ENCODE data around the gene PLCB2.

PLCB2 gene

DNA sequence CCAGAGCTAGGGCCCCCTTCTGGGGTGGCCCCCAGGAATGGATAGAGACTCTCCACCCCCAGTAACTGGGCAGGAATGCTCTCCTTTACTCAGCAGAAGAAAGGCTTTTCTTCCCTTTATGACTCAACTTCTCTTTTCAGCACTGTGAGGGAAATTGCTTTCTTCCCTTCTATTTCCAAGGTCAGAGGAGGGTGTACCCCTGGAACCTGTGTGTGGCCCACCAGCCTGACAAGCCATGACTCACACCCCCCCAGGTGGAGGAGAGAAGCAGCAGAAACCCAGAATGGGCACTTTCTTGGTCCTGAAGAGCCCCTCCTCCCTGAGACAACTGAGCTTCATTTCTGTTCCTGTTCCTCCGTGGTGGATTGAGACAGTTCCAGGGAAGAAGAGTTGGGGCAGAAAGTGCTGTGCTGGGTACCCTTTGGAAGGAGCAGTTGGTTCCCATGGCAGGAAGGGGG is 22.2 kb downstream of the PLCB2 start:
- TF ChIP-seq TCF7L2 (IDR thresholded peaks at IDR 0.05; ENCODE audit: borderline replicate concordance, low read depth, low read length) (no peak), ZNF48 (tag by site-specific recombination; IDR thresholded peaks at IDR 0.05) (no peak), ZSCAN16 (tag by site-specific recombination; IDR thresholded peaks at IDR 0.05) (no peak), PRDM1 (tag by site-specific recombination; IDR thresholded peaks at IDR 0.05) (peak; percentile 74; the same call in 1 of the 2 replicates), SETDB1 (IDR thresholded peaks at IDR 0.05; ENCODE audit: insufficient read length, low read length) (no peak), ZNF302 (tag by site-specific recombination; IDR thresholded peaks at IDR 0.05; ENCODE audit: low read depth) (no peak), ZNF843 (tag by site-specific recombination; IDR thresholded peaks at IDR 0.05) (no peak), KLF1 (tag by site-specific recombination; IDR thresholded peaks at IDR 0.05) (no peak), GLIS2 (tag by site-specific recombination; IDR thresholded peaks at IDR 0.05) (peak; percentile 46; the same call in 1 of the 2 replicates), ZBTB20 (tag by site-specific recombination; IDR thresholded peaks at IDR 0.05) (0 out of 2 replicates have a peak, but pooled peaks have one; percentile 9)
- TF ChIP-seq, protein P1, sequence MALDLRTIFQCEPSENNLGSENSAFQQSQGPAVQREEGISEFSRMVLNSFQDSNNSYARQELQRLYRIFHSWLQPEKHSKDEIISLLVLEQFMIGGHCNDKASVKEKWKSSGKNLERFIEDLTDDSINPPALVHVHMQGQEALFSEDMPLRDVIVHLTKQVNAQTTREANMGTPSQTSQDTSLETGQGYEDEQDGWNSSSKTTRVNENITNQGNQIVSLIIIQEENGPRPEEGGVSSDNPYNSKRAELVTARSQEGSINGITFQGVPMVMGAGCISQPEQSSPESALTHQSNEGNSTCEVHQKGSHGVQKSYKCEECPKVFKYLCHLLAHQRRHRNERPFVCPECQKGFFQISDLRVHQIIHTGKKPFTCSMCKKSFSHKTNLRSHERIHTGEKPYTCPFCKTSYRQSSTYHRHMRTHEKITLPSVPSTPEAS (tag by site-specific recombination; IDR thresholded peaks at IDR 0.05) = no peak
- TF ChIP-seq, protein P2, sequence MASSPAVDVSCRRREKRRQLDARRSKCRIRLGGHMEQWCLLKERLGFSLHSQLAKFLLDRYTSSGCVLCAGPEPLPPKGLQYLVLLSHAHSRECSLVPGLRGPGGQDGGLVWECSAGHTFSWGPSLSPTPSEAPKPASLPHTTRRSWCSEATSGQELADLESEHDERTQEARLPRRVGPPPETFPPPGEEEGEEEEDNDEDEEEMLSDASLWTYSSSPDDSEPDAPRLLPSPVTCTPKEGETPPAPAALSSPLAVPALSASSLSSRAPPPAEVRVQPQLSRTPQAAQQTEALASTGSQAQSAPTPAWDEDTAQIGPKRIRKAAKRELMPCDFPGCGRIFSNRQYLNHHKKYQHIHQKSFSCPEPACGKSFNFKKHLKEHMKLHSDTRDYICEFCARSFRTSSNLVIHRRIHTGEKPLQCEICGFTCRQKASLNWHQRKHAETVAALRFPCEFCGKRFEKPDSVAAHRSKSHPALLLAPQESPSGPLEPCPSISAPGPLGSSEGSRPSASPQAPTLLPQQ (tag by site-specific recombination; IDR thresholded peaks at IDR 0.05) = no peak
- peaks cover 6% of the 10 kb centered on the region for H3K4me1 ChIP-seq (ENCODE audit: control insufficient read depth, insufficient read depth, low read length)
- CTCF ChIA-PET = interaction anchor here (0.6 to 3.2 kb wide), 7 partner anchors 11 to 239 kb away, joined by 3 to 22 read pairs (median 4); no protein-coding TSS in a partner anchor

DNA sequence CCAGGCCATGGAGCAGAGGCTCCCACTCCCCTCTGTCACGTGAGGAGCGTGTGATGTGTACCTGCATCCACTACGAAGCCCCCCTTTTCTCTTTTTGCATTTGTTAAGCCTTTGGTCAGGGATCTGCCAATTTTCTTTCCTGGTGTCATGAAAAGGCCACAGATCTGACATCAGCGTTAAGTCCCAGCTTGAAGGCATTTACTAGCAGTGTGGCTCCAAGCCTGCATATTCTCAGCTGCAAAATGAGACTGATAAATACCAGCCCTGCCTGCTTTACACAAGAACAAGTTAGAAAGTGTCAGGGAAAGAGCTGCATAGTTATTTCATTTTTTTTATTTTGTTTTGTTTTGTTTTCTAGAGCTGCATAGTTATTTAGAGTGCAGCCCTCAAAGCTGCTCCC is 22.6 kb downstream of the PLCB2 start:
- ChIA-PET POLR2A (no interaction called here), CTCF (interaction anchor here (0.6 to 3.2 kb wide), 7 partner anchors 11 to 239 kb away, joined by 3 to 22 read pairs (median 4); no protein-coding TSS in a partner anchor)
- Histone ChIP-seq H3K4me1 (ENCODE audit: control insufficient read depth, insufficient read depth, low read length) (peaks cover 6% of the 10 kb centered on the region), H3K4me3 (ENCODE audit: low read depth, low read length) (no peak overlapping the region), H3K9me3 (ENCODE audit: control insufficient read depth, insufficient read depth, low read depth, low read length) (no peaks in the 10 kb centered on the region), H3K27ac (ENCODE audit: extremely low read depth, low read depth, low read length) (no peak overlapping the region), H3K36me3 (ENCODE audit: control insufficient read depth in 2 of 2, insufficient read depth in 1 of 2, low read length in 2 of 2) (no peaks in the 10 kb centered on the region)
- TF ChIP-seq ZBTB20 (tag by site-specific recombination; IDR thresholded peaks at IDR 0.05) (0 out of 2 replicates have a peak, but pooled peaks have one; percentile 18), ZNF600 (tag by site-specific recombination; IDR thresholded peaks at IDR 0.05) (peak; percentile 23; the same call in 1 of the 2 replicates), ZNF157 (tag by site-specific recombination; IDR thresholded peaks at IDR 0.05) (no peak)

More for the DNA sequence above, 22.2 kb downstream of the PLCB2 start:
- Histone ChIP-seq H3K27ac (ENCODE audit: extremely low read depth, low read depth, low read length) (no peak overlapping the region), H3K9me3 (ENCODE audit: control insufficient read depth, insufficient read depth, low read depth, low read length) (no peaks in the 10 kb centered on the region), H3K4me3 (ENCODE audit: low read depth, low read length) (no peak overlapping the region), H3K36me3 (ENCODE audit: control insufficient read depth in 2 of 2, insufficient read depth in 1 of 2, low read length in 2 of 2) (no peaks in the 10 kb centered on the region)
- POLR2A ChIA-PET = no interaction called here

GRCh38 chr15:40283615-40284300 is 24.0 kb downstream of the PLCB2 start:
- peaks cover 6% of the 10 kb centered on the region for H3K4me1 ChIP-seq (ENCODE audit: control insufficient read depth, insufficient read depth, low read length)
- TF ChIP-seq ZNF404 (tag by site-specific recombination; IDR thresholded peaks at IDR 0.05) = no peak
- peak; percentile 34; the same call in 1 of the 2 replicates for TF ChIP-seq KLF1 (tag by site-specific recombination; IDR thresholded peaks at IDR 0.05)
- ChIA-PET POLR2A (no interaction called here), CTCF (interaction anchor here (0.6 to 1.0 kb wide), 3 partner anchors 7 to 26 kb away, joined by 3 to 4 read pairs (median 4); no protein-coding TSS in a partner anchor)
- H3K27ac ChIP-seq (ENCODE audit: extremely low read depth, low read depth, low read length) = no peak overlapping the region
- H3K36me3 ChIP-seq (ENCODE audit: control insufficient read depth in 2 of 2, insufficient read depth in 1 of 2, low read length in 2 of 2) = no peaks in the 10 kb centered on the region
- no peak overlapping the region for H3K4me3 ChIP-seq (ENCODE audit: low read depth, low read length)
- H3K9me3 ChIP-seq (ENCODE audit: control insufficient read depth, insufficient read depth, low read depth, low read length) = no peaks in the 10 kb centered on the region
